ENCODE results near the gene ARHGEF28. TPM values are rescaled to one million over a fixed set of nuclear protein-coding genes. Genes with fewer than 3 reads are reported as not detected.

The ARHGEF28 gene
- total and polyA plus RNA-seq, 10 of the 15 experiments (the other 5 are each of a cell fraction or from before 2014, with no cell fraction given), result 0.10 to 0.72 (median 0.22) TPM; not detected in 2

GRCh38 chr5:73663860-73664240 is 37.9 kb downstream of the ARHGEF28 start:
- SMC1A ChIA-PET (ENCODE audit: uncharacterized antibody, unreplicated experiment), result interaction anchor here (0.8 to 9.9 kb wide), 9 partner anchors 10 to 129 kb away, joined by 3 to 114 read pairs (median 11); no protein-coding TSS in a partner anchor
- BruUV-seq (replicated peaks), result no TSS peak
- H3K4me1 ChIP-seq (ENCODE audit: control insufficient read depth, insufficient read depth, low read length), result peaks cover 30% of the 10 kb centered on the region
- H4K20me1 ChIP-seq (ENCODE audit: control insufficient read depth, insufficient read depth), result no peaks in the 10 kb centered on the region
- H3K9me3 ChIP-seq (replicated peaks; ENCODE audit: control insufficient read depth, insufficient read depth, low read length), result no peaks in the 10 kb centered on the region
- H2AFZ ChIP-seq (ENCODE audit: control insufficient read depth, low read depth, low read length), result peak overlapping the region; percentile 55
- no peak overlapping the region for H3K9ac ChIP-seq (ENCODE audit: control insufficient read depth, insufficient read depth, low read length)
- in situ Hi-C loops (cut with MboI) (no loop called here), intact Hi-C loops (cut with micrococcal nuclease; ENCODE audit: unreplicated experiment) (no loop called here)
- 3% methylated on average over 2 of the region's 2 CpGs for WGBS (ENCODE audit: insufficient coverage, insufficient replicate concordance, low lambda C conversion rate, missing lambda C conversion rate)
- FAIRE-seq, result no peak
- H3K27me3 ChIP-seq (replicated peaks in 1 of 2; ENCODE audit: control insufficient read depth in 2 of 2, insufficient read depth in 2 of 2, low read length in 1 of 2), result no peaks in the 10 kb centered on the region
- H3K4me2 ChIP-seq (ENCODE audit: control insufficient read depth, insufficient read depth), result peak overlapping the region; percentile 34; the same call in 1 of the 2 replicates
- POLR2A ChIA-PET, result interaction anchor here (0.8 to 2.1 kb wide), 5 partner anchors 9 to 26 kb away, joined by 3 to 7 read pairs (median 4); no protein-coding TSS in a partner anchor
- no peak overlapping the region for H3K4me3 ChIP-seq
- peak; percentile 76 for DNase-seq (ENCODE audit: low read depth, low spot score)
- no peaks in the 10 kb centered on the region for H3K36me3 ChIP-seq (ENCODE audit: control insufficient read depth in 2 of 2, insufficient read depth in 2 of 2, low read length in 1 of 2)
- RAD21 ChIA-PET (ENCODE audit: unreplicated experiment), result interaction anchor here (0.9 to 4.9 kb wide), 5 partner anchors 9 to 47 kb away, joined by 3 to 43 read pairs (median 14); no protein-coding TSS in a partner anchor
- peak; percentile 64 for ATAC-seq
- H3K79me2 ChIP-seq (ENCODE audit: control insufficient read depth, insufficient read depth, low read length), result no peaks in the 10 kb centered on the region
- peak overlapping the region; percentile 69 for H3K27ac ChIP-seq (ENCODE audit: control insufficient read depth, insufficient read depth)
- CTCF ChIA-PET, result interaction anchor here (1.0 to 3.2 kb wide), 8 partner anchors 9 to 66 kb away, joined by 3 to 20 read pairs (median 6); no protein-coding TSS in a partner anchor
- TF ChIP-seq RCOR1 (conservative IDR thresholded peaks at IDR 0.05; ENCODE audit: low read depth, low read length) (0 out of 2 replicates have a peak, but pooled peaks have one; percentile 8), ZNF622 (IDR thresholded peaks at IDR 0.05) (no peak), RBBP5 (conservative IDR thresholded peaks at IDR 0.05) (no peak), HDAC2 (IDR thresholded peaks at IDR 0.05) (no peak), POU2F2 (IDR thresholded peaks at IDR 0.05; ENCODE audit: borderline replicate concordance, low read depth, low read length) (no peak), BCL3 (IDR thresholded peaks at IDR 0.05; ENCODE audit: borderline replicate concordance, insufficient read depth, low read depth, low read length, poor library complexity, severe bottlenecking) (peak; percentile 84), WRNIP1 (IDR thresholded peaks at IDR 0.05; ENCODE audit: borderline replicate concordance, low read depth, low read length) (no peak), EED (IDR thresholded peaks at IDR 0.05; ENCODE audit: low read depth) (peak; percentile 63), MAX (IDR thresholded peaks at IDR 0.05; ENCODE audit: low read depth, low read length) (no peak), RUNX3 (IDR thresholded peaks at IDR 0.05; ENCODE audit: low read length) (peak; percentile 52), NR2F1 (conservative IDR thresholded peaks at IDR 0.05) (peak; percentile 68), EGR1 (IDR thresholded peaks at IDR 0.05; ENCODE audit: borderline replicate concordance in 1 of 2, low read depth in 2 of 2, low read length in 2 of 2) (no peak), NFYA (IDR thresholded peaks at IDR 0.05; ENCODE audit: borderline replicate concordance, low read depth, low read length) (no peak), CREB1 (IDR thresholded peaks at IDR 0.05; ENCODE audit: low read depth) (no peak), DPF2 (IDR thresholded peaks at IDR 0.05) (peak; percentile 56; the same call in 1 of the 2 replicates), NBN (IDR thresholded peaks at IDR 0.05) (peak; percentile 54; the same call in 1 of the 2 replicates), EP300 (IDR thresholded peaks at IDR 0.05; ENCODE audit: borderline replicate concordance in 1 of 2, control insufficient read depth in 1 of 2, low read depth in 2 of 2, low read length in 2 of 2) (peak in 1 of 2 experiments; percentile 33; a peak in 1 of 4 replicates), ZNF384 (IDR thresholded peaks at IDR 0.05; ENCODE audit: borderline replicate concordance, low read depth, low read length) (no peak), RELB (IDR thresholded peaks at IDR 0.05; ENCODE audit: low read depth) (peak; percentile 52), SIX5 (IDR thresholded peaks at IDR 0.05; ENCODE audit: low read depth, low read length, severe bottlenecking) (no peak), BHLHE40 (IDR thresholded peaks at IDR 0.05; ENCODE audit: borderline replicate concordance in 1 of 2, low read depth in 2 of 2, low read length in 1 of 2) (0 out of 4 replicates have a peak, but pooled peaks of 1 of the 2 experiments have one; percentile 5), SREBF2 (IDR thresholded peaks at IDR 0.05; ENCODE audit: low read length) (no peak), JUNB (IDR thresholded peaks at IDR 0.05) (peak; percentile 83), ATF7 (IDR thresholded peaks at IDR 0.05; ENCODE audit: low read depth) (peak; percentile 68)

Measured in GM12878 (cell line).